Sigmoid colon (tissue), 7 donors: Measurements from ENCODE around the gene CCDC92B. TPM values are rescaled to one million over a fixed set of nuclear protein-coding genes. Genes with fewer than 3 reads are reported as not detected.
A peak's percentile ranks its signal among the peaks of the same experiment; 100 is the strongest.

Experiments used
- DNase-seq: peaks from one replicate; pipeline ENCODE4 v3.0.0-alpha.2; 2019
- H3K27ac ChIP-seq, 4 donors: fragments of 200-600 bp; sonication (generic); one replicate each; pipeline ENCODE4 v1.5.1; 2016 to 2019; ENCODE audit warnings: mild to moderate bottlenecking in 1 of 4
- H3K27me3 ChIP-seq, 3 donors: fragments of 200-600 bp; sonication (generic); one replicate each; pipeline ENCODE4 v1.5.1; 2019; ENCODE audit warnings: mild to moderate bottlenecking in 1 of 3
- H3K36me3 ChIP-seq, 4 donors: fragments of 200-600 bp; sonication (generic); one replicate each; pipeline ENCODE4 v1.5.1; 2016 to 2019
- H3K4me1 ChIP-seq, 4 donors: fragments of 200-600 bp; sonication (generic); one replicate each; pipeline ENCODE4 v1.5.1; 2017 to 2019
- H3K4me3 ChIP-seq, 4 donors: fragments of 200-600 bp; sonication (generic); one replicate each; pipeline ENCODE4 v1.5.1; 2017 to 2019; ENCODE audit warnings: mild to moderate bottlenecking in 2 of 4, moderate library complexity in 1 of 4
- H3K9me3 ChIP-seq, 4 donors: fragments of 200-600 bp in 3 of 4; sonication (generic) in 3 of 4; one replicate each; pipeline versions ENCODE4 v1.5.1 to v1.6.1; 2013 to 2019
- EP300 ChIP-seq, 4 donors: sonication (generic); formaldehyde crosslinking; IDR thresholded peaks; one replicate each; pipeline ENCODE4 v1.6.1; 2017; ENCODE audit warnings: antibody characterized with exemption in 4 of 4
- POLR2A ChIP-seq, 2 donors: fragments of 450-650 bp; IDR thresholded peaks; one replicate each; pipeline ENCODE4 v1.6.1; 2016; ENCODE audit warnings: antibody characterized with exemption in 2 of 2, mild to moderate bottlenecking in 2 of 2, moderate library complexity in 2 of 2
- POLR2AphosphoS5 ChIP-seq, 4 donors: sonication (generic); formaldehyde crosslinking; IDR thresholded peaks; one replicate each; pipeline ENCODE4 v1.6.1; 2017; ENCODE audit warnings: antibody characterized with exemption in 4 of 4
- WGBS, 2 donors: extraction: QIAGEN DNeasy Blood & Tissue Kit; methylation state at CpG; one replicate each; pipeline ENCODE4 v1.1.7; 2013; 5-methylcytosine and 5-hydroxymethylcytosine counted together
- intact Hi-C: fragments of 100-400 bp; cut with DNase I; formaldehyde crosslinking; loops from one replicate; pipeline ENCODE4 v1.15.1; 2023
- polyA plus RNA-seq, 3 donors: library from polyadenylated mRNA; stranded (reverse); fragments of 200-250 nt; gene quantifications; one replicate each; pipeline ENCODE4 v1.2.3, GENCODE V29; 2013
- total RNA-seq, 4 donors: library from RNA; depleted of rRNA; stranded (reverse); fragments of >200 nt; gene quantifications; one replicate each; pipeline ENCODE4 v1.1.0, GENCODE V29; 2016
- TF ChIP-seq, protein P1 (sequence below), 4 experiments: fragments of 450-650 bp in 3 of 4; fragments of 200-600 bp in 1 of 4; IDR thresholded peaks; one replicate each; pipeline ENCODE4 v1.5.1; 2016 to 2019; ENCODE audit warnings: antibody characterized with exemption in 4 of 4, mild to moderate bottlenecking in 3 of 4, moderate library complexity in 2 of 4
- donor health status: healthy with polysubstance abuse.
- donor health status: Bipolar disorder and iron deficiency.
- donor health status: healthy.

The CCDC92B gene
- total and polyA plus RNA-seq, 7 donors = under 0.01 to 0.77 (median 0.18) TPM; not detected in 3

GRCh38 chr17:2704890-2705248 lies 44.6 kb downstream of the CCDC92B start:
- intact Hi-C loops = loop anchor here (5.0 kb wide), 1 partner anchor 283 kb away; no protein-coding TSS in a partner anchor
- peak; percentile 37 for DNase-seq
- 60 to 73% methylated on average over 4 of the region's 4 CpGs for WGBS, 2 donors

DNA sequence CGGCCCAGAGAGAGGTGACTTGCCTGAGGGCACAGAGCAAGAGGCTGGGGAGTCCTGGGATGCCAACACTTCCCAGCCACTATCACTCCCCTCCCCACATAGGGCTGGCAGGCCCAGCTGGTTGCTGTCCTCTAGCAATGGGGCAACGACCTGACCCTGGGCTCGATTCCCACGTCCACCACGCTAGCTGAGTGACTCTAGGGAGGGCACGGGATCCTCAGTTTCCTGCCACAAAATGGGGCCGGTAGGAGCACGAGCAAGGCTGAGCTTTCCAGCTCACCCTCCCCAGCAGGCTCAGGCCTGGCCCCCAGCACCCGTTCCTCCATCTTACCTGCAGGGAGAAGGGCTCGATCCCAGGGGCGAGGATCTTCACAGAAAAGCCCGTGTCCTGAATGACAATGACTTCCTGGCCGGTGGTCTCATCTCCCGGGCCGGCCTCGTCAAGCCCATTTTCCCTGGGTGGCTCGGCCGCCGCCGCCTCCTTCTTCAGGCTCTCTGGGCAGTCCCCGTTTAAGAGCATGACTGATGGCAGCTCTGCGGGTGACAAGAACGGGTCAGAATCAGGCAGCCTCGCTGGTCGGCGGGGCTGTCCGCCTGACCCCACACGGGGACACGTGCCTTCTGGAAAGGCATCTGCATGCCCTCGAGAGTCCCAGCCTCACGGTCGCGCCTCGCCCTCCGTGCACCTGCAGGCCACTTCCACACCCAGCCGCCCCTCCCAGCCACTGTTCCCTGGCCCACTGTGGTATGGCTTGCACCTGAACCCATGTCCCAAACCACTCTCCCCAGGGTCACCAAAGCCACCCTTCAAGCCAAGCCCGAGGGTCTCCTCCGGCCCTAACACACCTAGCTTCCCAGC lies 45.2 kb downstream of the CCDC92B start:
- peak; percentile 62 for DNase-seq
- H3K27me3 ChIP-seq = no peaks in the 10 kb centered on the region
- no peak for TF ChIP-seq POLR2A (IDR thresholded peaks at IDR 0.05)
- no peak for TF ChIP-seq POLR2AphosphoS5 (IDR thresholded peaks at IDR 0.05)
- TF ChIP-seq EP300 (IDR thresholded peaks at IDR 0.05) = no peak
- TF ChIP-seq, protein P1, sequence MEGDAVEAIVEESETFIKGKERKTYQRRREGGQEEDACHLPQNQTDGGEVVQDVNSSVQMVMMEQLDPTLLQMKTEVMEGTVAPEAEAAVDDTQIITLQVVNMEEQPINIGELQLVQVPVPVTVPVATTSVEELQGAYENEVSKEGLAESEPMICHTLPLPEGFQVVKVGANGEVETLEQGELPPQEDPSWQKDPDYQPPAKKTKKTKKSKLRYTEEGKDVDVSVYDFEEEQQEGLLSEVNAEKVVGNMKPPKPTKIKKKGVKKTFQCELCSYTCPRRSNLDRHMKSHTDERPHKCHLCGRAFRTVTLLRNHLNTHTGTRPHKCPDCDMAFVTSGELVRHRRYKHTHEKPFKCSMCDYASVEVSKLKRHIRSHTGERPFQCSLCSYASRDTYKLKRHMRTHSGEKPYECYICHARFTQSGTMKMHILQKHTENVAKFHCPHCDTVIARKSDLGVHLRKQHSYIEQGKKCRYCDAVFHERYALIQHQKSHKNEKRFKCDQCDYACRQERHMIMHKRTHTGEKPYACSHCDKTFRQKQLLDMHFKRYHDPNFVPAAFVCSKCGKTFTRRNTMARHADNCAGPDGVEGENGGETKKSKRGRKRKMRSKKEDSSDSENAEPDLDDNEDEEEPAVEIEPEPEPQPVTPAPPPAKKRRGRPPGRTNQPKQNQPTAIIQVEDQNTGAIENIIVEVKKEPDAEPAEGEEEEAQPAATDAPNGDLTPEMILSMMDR (IDR thresholded peaks at IDR 0.05) = no peak
- peaks cover 0 to 50% (median 32%) of the 10 kb centered on the region in 4 donors for H3K4me1 ChIP-seq
- intact Hi-C loops = no loop called here
- H3K36me3 ChIP-seq = peaks cover 33 to 51% (median 35%) of the 10 kb centered on the region in 4 donors
- H3K9me3 ChIP-seq = no peaks in the 10 kb centered on the region
- WGBS, 2 donors = 70 to 87% methylated on average over 38 of the region's 38 CpGs
- no peak overlapping the region for H3K27ac ChIP-seq
- no peak overlapping the region for H3K4me3 ChIP-seq

More at GRCh38 chr17:2704890-2705248, 44.6 kb downstream of the CCDC92B start:
- Histone ChIP-seq H3K27me3 (no peaks in the 10 kb centered on the region), H3K9me3 (no peaks in the 10 kb centered on the region), H3K36me3 (peaks cover 31 to 45% (median 34%) of the 10 kb centered on the region in 4 donors), H3K4me3 (no peak overlapping the region), H3K4me1 (peaks cover 0 to 56% (median 38%) of the 10 kb centered on the region in 4 donors), H3K27ac (peak overlapping the region in 1 of 4 donors; percentile 37)
- TF ChIP-seq, protein P1 (IDR thresholded peaks at IDR 0.05) = no peak

DNA sequence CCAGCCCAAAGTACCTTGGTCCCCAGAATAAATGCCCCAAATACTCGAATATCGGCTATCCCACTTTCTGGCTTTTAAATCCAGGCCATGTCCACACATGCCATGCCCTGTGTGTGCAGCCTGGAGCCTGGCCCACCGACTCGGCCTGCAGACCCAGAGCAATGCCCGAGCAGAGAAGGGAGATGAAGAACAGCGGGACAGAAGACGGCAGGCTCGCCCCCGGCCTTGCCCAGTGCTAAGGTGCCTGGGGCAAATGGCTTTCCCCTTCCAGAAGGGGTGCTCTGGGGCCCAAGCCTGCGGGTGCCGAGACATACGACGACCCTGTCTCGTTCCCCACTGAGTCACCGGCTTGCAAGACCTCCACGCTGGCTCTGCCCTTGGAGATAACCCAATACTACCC lies 45.8 kb downstream of the CCDC92B start:
- Histone ChIP-seq H3K27me3 (no peaks in the 10 kb centered on the region), H3K4me1 (peaks cover 0 to 44% (median 25%) of the 10 kb centered on the region in 4 donors), H3K4me3 (no peak overlapping the region), H3K9me3 (no peaks in the 10 kb centered on the region), H3K27ac (no peak overlapping the region), H3K36me3 (peaks cover 33 to 57% (median 37%) of the 10 kb centered on the region in 4 donors)
- intact Hi-C loops = no loop called here
- no peak for DNase-seq
- TF ChIP-seq EP300 (IDR thresholded peaks at IDR 0.05) = no peak
- TF ChIP-seq, protein P1 (IDR thresholded peaks at IDR 0.05) = no peak
- TF ChIP-seq POLR2AphosphoS5 (IDR thresholded peaks at IDR 0.05) = no peak
- no peak for TF ChIP-seq POLR2A (IDR thresholded peaks at IDR 0.05)
- 94 to 96% methylated on average over 16 of the region's 16 CpGs for WGBS, 2 donors

- TF ChIP-seq POLR2A (IDR thresholded peaks at IDR 0.05) (no peak), EP300 (IDR thresholded peaks at IDR 0.05) (no peak), POLR2AphosphoS5 (IDR thresholded peaks at IDR 0.05) (no peak)
- TF ChIP-seq, protein P1 (IDR thresholded peaks at IDR 0.05) = no peak
- H3K9me3 ChIP-seq = no peaks in the 10 kb centered on the region
- H3K36me3 ChIP-seq = peaks cover 33 to 61% (median 41%) of the 10 kb centered on the region in 4 donors
- no peak overlapping the region for H3K27ac ChIP-seq
- WGBS, 2 donors = 91 to 96% methylated on average over 20 of the region's 20 CpGs
- H3K4me3 ChIP-seq = no peak overlapping the region
- peak; percentile 41 for DNase-seq
- intact Hi-C loops = no loop called here
- peaks cover 0 to 40% (median 21%) of the 10 kb centered on the region in 4 donors for H3K4me1 ChIP-seq
- H3K27me3 ChIP-seq = no peaks in the 10 kb centered on the region
Measured at GRCh38 chr17:2703181-2703580, 46.3 kb downstream of the CCDC92B start.
